MM.1S (cell line): ENCODE measurements around the gene TRIM69.
"Not testable (repeated sequence)": the region's sequence is repeated elsewhere in the genome, so short reads cannot be mapped to it uniquely, and the experiment has no call there.

Experiments used
- DNase-seq: peaks from one replicate; pipeline ENCODE4 v3.0.0-alpha.2; 2015
- H2AFZ ChIP-seq: fragments of 300-600 bp; sonication (generic); 2 replicates; pipeline ENCODE4 v1.6.0; 2016; ENCODE audit warnings: antibody characterized with exemption, low read length
- H3F3A ChIP-seq: fragments of 300-600 bp; sonication (generic); 2 replicates; pipeline ENCODE4 v1.6.1; 2016; ENCODE audit warnings: mild to moderate bottlenecking, antibody characterized with exemption, low read length, moderate library complexity, mixed read lengths; ENCODE audit not compliant: insufficient read depth
- H3K27ac ChIP-seq: fragments of 300-600 bp; sonication (generic); 2 replicates; pipeline ENCODE4 v1.5.1; 2016; ENCODE audit warnings: mild to moderate bottlenecking, low read length
- H3K27me3 ChIP-seq: fragments of 300-600 bp; sonication (generic); replicated peaks from 2 replicates; pipeline ENCODE4 v1.6.0; 2016; ENCODE audit warnings: low read length; ENCODE audit not compliant: insufficient read depth
- H3K36me3 ChIP-seq: fragments of 300-600 bp; sonication (generic); replicated peaks from 2 replicates; pipeline ENCODE4 v1.6.1; 2016; ENCODE audit warnings: mild to moderate bottlenecking, low read length, mixed read lengths; ENCODE audit not compliant: insufficient read depth
- H3K4me1 ChIP-seq: fragments of 300-600 bp; sonication (generic); 2 replicates; pipeline ENCODE4 v1.6.1; 2016; ENCODE audit warnings: low read length, mixed read lengths
- H3K4me2 ChIP-seq: fragments of 300-600 bp; sonication (generic); 2 replicates; pipeline ENCODE4 v1.6.0; 2016; ENCODE audit warnings: low read depth, low read length
- H3K4me3 ChIP-seq: fragments of 300-600 bp; sonication (generic); 2 replicates; pipeline ENCODE4 v1.5.1; 2016; ENCODE audit warnings: low read length, mixed read lengths
- H3K79me2 ChIP-seq: fragments of 300-600 bp; sonication (generic); 2 replicates; pipeline ENCODE4 v1.6.1; 2016; ENCODE audit warnings: mixed run types, low read length, mixed read lengths
- H3K9ac ChIP-seq: fragments of 300-600 bp; sonication (generic); 2 replicates; pipeline ENCODE4 v1.6.1; 2016; ENCODE audit warnings: low read length, mixed read lengths
- H3K9me2 ChIP-seq: fragments of 300-600 bp; sonication (generic); replicated peaks from 2 replicates; pipeline ENCODE4 v1.6.1; 2016; ENCODE audit warnings: mild to moderate bottlenecking, low read length, mixed read lengths; ENCODE audit not compliant: insufficient read depth
- H3K9me3 ChIP-seq: fragments of 300-600 bp; sonication (generic); replicated peaks from 2 replicates; pipeline ENCODE4 v1.6.1; 2016; ENCODE audit warnings: mild to moderate bottlenecking, low read length, mixed read lengths; ENCODE audit not compliant: insufficient read depth
- H4K20me1 ChIP-seq: fragments of 300-600 bp; sonication (generic); 2 replicates; pipeline ENCODE4 v1.6.1; 2016; ENCODE audit warnings: mild to moderate bottlenecking, low read length, moderate library complexity, mixed read lengths; ENCODE audit not compliant: insufficient read depth
- EZH2 ChIP-seq: fragments of 300-600 bp; sonication (generic); optimal IDR thresholded peaks from 2 replicates; pipeline ENCODE3; 2017; ENCODE audit warnings: low read depth, mild to moderate bottlenecking, antibody characterized with exemption, low read length, mixed read lengths
- EZH2phosphoT487 ChIP-seq: fragments of 300-600 bp; sonication (generic); IDR thresholded peaks from 2 replicates; pipeline ENCODE4 v1.6.1; 2018; ENCODE audit warnings: antibody characterized with exemption, low read length
- TF ChIP-seq, protein P1 (sequence below): fragments of 300-600 bp; sonication (generic); IDR thresholded peaks from 2 replicates; pipeline ENCODE4 v1.5.1; 2016; ENCODE audit warnings: antibody characterized with exemption, low read length, mixed read lengths

Gene TRIM69

DNA sequence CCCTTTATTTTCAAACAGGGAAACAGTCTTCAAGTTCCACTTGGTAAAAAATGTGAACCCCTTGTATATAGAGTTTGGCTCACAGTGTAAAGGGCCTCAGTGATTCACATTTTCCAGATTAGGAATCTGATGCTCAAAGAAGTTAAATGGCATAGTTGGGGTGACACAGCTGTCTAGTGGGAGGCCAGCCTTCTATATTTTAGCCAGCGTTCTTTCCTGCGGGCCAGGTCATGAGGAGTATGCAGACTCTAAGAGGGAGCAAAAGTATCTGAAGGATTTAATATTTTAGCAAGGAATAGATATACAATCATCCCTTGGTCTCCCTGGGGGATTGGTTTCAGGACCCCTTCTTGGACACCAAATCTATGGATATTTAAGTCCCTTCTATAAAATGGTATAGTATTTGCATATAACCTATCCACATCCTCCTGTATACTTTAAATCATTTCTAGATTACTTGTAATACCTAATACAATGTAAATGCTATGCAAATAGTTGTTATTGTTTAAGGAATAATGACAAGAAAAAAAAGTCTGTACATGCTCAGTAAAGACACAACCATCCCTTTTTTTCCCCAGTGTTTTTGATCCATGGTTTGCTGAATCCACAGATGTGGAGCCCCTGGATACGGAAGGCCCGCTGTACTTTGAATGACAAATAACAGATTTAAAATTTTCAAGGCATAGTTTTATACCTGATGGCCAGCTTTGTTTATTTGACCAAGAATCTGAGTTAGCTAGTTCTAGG, 18.0 kb upstream of the TRIM69 start:
- no peak overlapping the region for H3K27ac ChIP-seq
- H4K20me1 ChIP-seq, result peaks cover 32% of the 10 kb centered on the region
- H3K4me3 ChIP-seq, result no peak overlapping the region
- no peaks in the 10 kb centered on the region for H3K9me3 ChIP-seq
- DNase-seq, result peak; percentile 5
- H3F3A ChIP-seq, result peaks cover 73% of the 10 kb centered on the region
- no peak overlapping the region for H2AFZ ChIP-seq
- H3K36me3 ChIP-seq, result peaks cover 32% of the 10 kb centered on the region
- no peaks in the 10 kb centered on the region for H3K9me2 ChIP-seq
- peaks cover 77% of the 10 kb centered on the region for H3K4me1 ChIP-seq
- TF ChIP-seq EZH2, result no peak
- no peak for TF ChIP-seq EZH2phosphoT487
- TF ChIP-seq, protein P1, sequence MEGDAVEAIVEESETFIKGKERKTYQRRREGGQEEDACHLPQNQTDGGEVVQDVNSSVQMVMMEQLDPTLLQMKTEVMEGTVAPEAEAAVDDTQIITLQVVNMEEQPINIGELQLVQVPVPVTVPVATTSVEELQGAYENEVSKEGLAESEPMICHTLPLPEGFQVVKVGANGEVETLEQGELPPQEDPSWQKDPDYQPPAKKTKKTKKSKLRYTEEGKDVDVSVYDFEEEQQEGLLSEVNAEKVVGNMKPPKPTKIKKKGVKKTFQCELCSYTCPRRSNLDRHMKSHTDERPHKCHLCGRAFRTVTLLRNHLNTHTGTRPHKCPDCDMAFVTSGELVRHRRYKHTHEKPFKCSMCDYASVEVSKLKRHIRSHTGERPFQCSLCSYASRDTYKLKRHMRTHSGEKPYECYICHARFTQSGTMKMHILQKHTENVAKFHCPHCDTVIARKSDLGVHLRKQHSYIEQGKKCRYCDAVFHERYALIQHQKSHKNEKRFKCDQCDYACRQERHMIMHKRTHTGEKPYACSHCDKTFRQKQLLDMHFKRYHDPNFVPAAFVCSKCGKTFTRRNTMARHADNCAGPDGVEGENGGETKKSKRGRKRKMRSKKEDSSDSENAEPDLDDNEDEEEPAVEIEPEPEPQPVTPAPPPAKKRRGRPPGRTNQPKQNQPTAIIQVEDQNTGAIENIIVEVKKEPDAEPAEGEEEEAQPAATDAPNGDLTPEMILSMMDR, result no peak
- no peak overlapping the region for H3K4me2 ChIP-seq
- no peak overlapping the region for H3K9ac ChIP-seq
- peaks cover 37% of the 10 kb centered on the region for H3K79me2 ChIP-seq
- H3K27me3 ChIP-seq, result no peaks in the 10 kb centered on the region

DNA sequence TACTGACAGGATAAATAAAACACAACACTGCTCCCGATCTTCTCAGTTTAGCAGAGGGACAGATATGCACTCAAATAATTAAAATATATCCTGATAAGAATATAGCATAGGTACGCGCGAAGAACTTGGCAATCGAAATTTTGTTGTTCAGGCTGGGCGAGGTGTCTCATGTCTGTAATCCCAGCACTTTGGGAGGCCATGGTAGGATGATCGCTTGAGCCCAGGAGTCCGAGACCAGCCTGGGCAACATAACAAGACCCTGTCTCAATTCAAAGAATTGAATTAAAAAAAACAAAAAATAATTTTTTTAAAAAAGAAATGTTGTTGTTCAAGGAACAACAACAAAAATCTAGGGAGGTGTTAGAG, 17.4 kb upstream of the TRIM69 start:
- no peak overlapping the region for H3K9ac ChIP-seq
- no peaks in the 10 kb centered on the region for H3K27me3 ChIP-seq
- H3K9me2 ChIP-seq, result no peaks in the 10 kb centered on the region
- H3K4me2 ChIP-seq, result no peak overlapping the region
- peaks cover 70% of the 10 kb centered on the region for H3F3A ChIP-seq
- H3K4me3 ChIP-seq, result no peak overlapping the region
- no peaks in the 10 kb centered on the region for H3K9me3 ChIP-seq
- peaks cover 32% of the 10 kb centered on the region for H3K79me2 ChIP-seq
- TF ChIP-seq EZH2 (no peak), EZH2phosphoT487 (no peak)
- TF ChIP-seq, protein P1, result no peak
- no peak overlapping the region for H2AFZ ChIP-seq
- peak; percentile 5 for DNase-seq
- peak overlapping the region; percentile 43; the same call in 1 of the 2 replicates for H3K27ac ChIP-seq
- H4K20me1 ChIP-seq, result peaks cover 26% of the 10 kb centered on the region
- peaks cover 32% of the 10 kb centered on the region for H3K36me3 ChIP-seq
- peaks cover 76% of the 10 kb centered on the region for H3K4me1 ChIP-seq

DNA sequence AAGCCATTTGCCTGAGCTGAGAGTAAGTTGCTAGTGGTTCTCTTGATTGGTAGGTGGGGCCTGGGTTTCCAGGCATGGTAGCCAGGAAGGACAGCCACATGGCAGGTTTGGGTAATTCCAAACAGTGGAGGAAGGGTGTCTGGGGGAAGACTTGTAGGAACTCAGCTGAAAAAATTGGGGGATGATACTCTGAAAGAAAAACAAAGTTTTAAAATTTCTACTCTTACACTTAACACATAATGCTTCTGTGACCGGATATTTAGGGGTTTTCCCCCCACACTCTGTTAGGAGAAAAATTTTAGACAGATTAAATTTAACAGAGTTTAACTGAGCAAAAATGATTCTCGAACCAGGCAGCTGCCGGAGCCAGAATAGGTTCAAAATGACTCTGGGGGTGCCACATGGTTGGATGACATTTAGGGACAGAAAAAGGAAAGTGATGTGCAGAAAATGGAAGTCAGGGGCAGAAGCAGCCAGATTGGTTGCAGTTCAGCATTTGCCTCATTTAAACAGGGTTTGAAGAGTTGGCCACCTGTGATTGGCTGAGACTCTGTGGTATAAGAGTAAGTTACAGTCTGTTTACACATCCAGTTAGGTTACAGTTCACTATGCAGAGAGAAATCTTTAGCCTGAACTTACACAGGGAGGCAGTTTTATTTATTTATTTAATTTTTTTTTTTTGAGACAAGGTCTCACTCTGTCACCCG, 16.9 kb upstream of the TRIM69 start:
- Histone ChIP-seq H3K9me3 (no peaks in the 10 kb centered on the region), H3K4me3 (no peak overlapping the region), H3K79me2 (peaks cover 26% of the 10 kb centered on the region), H3K9me2 (no peaks in the 10 kb centered on the region), H3K36me3 (peaks cover 32% of the 10 kb centered on the region), H3K27ac (peak overlapping the region; percentile 43; the same call in 1 of the 2 replicates), H3K4me2 (no peak overlapping the region), H3F3A (peaks cover 68% of the 10 kb centered on the region), H3K27me3 (no peaks in the 10 kb centered on the region), H3K4me1 (peaks cover 75% of the 10 kb centered on the region), H4K20me1 (peaks cover 21% of the 10 kb centered on the region), H3K9ac (no peak overlapping the region), H2AFZ (no peak overlapping the region)
- DNase-seq, result peak; percentile 67
- TF ChIP-seq EZH2 (no peak), EZH2phosphoT487 (no peak)
- TF ChIP-seq, protein P1, result no peak

DNA sequence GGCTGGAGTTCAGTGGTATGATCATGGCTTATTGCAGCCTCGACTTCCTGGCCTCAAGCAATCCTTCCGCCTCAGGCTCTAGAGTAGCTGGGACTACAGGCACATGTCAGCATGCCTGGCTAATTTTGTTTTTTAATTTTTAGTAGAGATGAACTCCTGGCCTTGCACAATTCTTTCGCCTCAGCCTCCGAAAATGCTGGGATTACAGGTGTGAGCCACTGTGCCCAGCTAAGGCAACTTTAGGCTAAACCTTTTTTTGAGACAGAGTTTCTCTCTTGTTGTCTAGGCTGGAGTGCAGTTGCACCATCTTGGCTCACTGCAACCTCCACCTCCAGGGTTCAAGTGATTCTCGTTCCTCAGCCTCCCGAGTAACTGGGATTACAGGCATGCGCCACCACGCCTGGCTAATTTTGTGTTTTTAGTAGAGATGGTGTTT, 16.3 kb upstream of the TRIM69 start:
- H3K4me2 ChIP-seq, H3K9me2 ChIP-seq: not testable (repeated sequence)
- H3K4me1 ChIP-seq, result peaks cover 76% of the 10 kb centered on the region

More for the DNA sequence above, 16.3 kb upstream of the TRIM69 start:
- not testable (repeated sequence) for H3K9ac ChIP-seq, H3K27me3 ChIP-seq, DNase-seq, H3K4me3 ChIP-seq, H3K9me3 ChIP-seq, H2AFZ ChIP-seq
- H3F3A ChIP-seq, result peaks cover 67% of the 10 kb centered on the region
- peaks cover 17% of the 10 kb centered on the region for H4K20me1 ChIP-seq
- H3K27ac ChIP-seq, result peak overlapping the region; percentile 43; the same call in 1 of the 2 replicates
- peaks cover 31% of the 10 kb centered on the region for H3K36me3 ChIP-seq
- H3K79me2 ChIP-seq, result peaks cover 20% of the 10 kb centered on the region
